GM18519 (cell line): ENCODE results near the gene CLDN20.

Experiments
- ATAC-seq: cut with Tn5 transposase; IDR thresholded peaks from one replicate; pipeline ENCODE4 v1.9.1; 2021; ENCODE audit warnings: mild to moderate bottlenecking, moderate library complexity; ENCODE audit not compliant: unreplicated experiment, low FRiP score

The CLDN20 gene

DNA sequence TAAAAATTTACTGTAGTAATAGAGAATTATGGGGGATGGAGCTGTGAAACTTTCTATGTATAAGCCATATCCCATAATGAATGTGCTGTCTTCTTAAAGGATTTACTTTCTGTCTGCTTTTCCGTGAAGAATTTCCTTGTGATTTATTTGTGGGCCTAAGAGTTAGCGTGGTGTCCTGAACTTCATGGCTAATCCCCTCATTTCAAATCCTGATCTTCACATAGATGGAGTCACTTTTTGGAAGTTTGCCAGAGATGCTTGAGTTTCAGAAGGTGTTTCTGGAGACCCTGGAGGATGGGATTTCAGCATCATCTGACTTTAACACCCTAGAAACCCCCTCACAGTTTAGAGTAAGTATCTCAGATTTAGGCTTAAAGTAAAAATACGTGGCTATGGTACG is 19.4 kb upstream of the CLDN20 start:
- ATAC-seq, result no peak

DNA sequence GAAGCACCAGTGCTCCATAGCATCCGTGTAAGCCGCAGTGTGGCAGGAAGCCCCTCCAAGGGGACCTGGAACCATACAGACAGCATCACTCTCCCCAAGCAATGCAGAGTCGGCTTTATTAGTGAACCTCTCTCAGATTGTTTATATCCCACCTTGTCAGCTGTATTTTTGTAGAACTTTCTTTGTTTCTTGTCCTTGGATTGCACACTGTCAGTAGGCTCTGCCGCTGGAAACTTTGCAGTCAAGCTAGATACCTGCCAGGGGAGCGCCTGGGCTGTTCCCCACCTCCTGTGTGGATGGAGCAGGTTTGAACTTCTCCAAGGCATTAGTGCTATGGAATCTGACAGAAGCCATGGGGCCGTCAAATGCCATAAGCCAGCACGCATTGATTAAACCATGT is 18.6 kb upstream of the CLDN20 start:
- ATAC-seq, result no peak

DNA sequence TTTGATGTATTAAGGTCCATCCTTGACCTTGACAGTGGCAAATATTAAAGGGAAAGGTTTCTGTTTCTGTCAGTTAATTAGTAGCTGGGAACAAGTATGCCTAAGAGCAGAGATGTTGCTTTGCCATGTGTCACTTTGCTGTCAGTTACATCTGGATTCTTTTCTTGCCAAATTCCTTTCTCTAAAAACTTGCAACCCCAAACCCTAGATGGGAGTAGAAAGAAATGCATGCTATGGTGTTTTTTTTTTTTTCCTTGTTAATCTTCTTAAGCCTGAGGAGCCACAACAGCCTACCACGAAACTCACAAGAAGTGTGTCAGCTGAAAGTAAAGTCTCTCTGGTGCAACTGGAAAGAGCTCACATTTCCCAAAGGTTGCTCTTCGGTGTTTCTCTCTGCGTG is 18.0 kb upstream of the CLDN20 start:
- ATAC-seq, result no peak

DNA sequence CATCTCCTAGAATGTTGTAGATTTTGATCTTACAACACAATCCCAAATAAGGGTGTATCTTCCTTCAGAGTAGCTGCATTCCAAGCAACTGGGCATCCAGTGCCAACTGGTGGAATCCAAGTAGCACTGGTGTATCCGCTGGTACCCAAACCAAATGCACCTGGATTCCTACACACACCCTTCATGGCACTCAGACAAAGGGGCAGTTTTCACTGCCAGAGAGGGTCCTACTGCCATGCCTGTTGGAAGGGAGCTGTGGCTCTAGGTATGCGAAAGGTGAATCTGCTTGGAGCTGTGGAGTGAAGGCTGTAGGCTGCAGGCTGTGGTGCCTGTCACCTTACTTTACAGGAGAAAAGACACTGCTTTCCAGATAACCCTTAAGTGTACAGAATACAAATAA is 17.0 kb upstream of the CLDN20 start:
- ATAC-seq, result no peak

DNA sequence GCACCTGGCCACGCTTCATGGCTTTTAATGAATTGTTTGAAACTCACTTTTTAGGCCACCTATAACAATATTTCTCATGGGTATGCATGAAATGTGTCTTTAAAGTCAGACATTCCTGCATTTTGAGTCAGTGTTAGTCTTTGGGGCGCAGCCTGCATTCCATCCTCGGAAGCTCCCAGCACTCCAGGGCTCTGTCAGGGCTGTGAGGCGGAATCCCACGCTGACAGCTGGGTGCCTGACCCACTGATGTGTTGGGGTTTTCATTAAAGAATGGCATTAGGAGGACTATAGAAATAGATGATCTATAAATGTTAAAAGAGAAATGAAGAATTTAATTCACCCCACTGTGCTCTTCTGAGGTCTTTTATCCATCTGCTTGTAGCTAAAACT is 16.2 kb upstream of the CLDN20 start:
- no peak for ATAC-seq

DNA sequence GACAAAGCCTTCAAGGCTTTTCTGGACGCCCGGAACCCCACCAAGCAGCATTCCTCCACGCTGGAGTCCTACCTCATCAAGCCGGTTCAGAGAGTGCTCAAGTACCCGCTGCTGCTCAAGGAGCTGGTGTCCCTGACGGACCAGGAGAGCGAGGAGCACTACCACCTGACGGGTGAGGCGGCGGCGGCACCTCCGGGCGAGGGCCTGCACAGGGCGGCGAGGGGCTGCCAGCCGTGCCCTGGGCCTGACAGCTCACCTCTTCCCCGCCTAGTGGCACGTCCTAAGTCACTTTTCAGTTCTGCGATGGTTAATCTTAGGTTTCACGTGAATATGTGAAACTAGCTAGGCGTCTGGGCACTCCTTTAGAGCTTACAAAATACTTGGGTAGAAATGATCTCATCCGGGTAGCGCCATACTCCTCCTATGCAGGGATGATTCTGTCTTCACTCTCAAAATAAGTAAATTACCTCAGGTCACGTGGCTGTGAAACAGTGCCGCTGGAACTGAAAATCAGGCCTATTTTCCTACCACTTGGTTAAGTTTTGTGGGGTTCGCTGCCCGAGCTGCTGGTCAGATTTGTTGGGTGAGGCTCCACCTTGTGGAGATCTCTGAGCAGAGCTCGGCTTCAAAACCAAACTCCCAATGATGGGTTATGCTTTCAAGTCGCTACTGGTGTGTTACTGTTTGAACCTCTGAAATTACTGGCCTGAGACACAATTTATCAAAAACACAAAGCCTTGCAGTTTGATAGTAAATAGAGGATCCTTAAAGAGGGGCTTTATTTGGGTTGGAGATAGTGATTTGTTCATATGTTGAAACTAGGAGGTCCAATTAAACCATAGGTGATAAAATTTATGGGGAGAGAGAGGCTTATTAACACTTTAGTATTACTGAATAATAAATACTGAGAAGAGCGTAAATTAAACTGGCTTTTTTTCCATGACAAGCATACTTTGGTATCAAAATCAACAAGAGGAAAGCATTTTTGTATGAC is 15.5 kb upstream of the CLDN20 start:
- ATAC-seq, result peak; percentile 53

DNA sequence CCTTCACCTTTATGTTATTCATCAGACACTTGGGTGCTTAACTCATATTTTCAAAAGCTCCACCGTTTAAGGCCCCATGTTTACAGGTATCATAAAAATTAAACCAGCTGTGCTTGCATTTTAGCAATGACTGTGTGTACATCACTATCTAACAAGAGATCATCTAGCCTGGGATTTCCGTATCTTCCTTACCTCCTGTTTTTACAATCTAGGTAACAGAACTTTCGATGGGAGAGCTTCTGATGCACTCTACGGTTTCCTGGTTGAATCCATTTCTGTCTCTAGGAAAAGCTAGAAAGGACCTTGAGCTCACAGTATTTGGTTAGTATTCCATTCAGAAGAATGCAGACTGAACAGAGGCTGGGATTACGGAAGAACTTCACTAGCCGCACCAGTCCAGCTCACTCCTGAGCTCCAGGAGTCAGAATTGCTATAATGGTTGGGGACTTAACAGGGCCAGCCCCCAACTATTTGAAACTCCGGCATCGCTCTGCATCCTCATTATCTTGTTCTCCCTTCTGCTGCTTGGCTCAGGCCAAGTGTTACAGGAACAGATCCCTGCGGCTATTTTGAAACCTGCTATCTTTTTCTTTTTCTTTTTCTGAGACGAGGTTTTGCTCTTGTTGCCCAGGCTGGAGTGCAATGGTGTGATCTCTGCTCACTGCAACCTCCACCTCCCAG is 13.0 kb upstream of the CLDN20 start:
- no peak for ATAC-seq

DNA sequence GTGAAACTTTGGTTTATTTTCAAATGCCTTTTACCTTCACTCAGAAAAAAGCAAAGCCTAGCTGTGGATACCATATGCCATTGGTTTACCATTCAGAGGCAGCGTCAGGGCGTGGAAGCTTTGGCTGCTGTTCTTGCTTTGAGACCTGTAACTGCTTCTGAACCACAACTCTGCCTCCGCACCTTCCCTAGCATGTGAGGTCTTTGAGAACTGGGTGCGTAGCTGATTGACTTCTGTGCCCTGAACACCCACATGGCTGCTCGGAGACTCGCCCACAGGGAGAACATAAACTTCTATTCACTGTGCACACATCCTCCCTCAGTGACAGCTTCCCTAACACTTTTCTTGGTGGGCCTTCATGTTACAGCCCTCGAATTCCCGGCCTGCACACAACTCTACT is 11.2 kb upstream of the CLDN20 start:
- ATAC-seq, result no peak

DNA sequence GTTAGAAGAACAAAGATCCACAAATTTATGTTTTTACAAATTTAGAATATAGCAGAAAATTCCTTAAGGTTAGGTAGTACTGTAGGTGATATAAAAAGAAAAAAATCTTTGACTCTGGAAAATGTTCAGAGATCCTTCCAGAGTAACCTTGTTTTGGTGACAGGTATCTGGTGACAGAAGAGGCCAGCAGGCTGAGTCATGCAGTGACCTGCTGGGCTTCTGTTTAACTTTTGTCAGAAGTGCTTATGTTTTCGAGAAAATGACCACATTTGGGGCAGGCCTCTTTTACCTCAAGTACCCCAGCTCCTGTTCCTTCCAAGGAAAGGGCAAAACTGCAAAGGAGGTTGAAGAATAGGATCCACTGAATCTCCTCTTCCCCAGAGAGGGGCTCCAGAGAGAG is 10.5 kb upstream of the CLDN20 start:
- no peak for ATAC-seq

DNA sequence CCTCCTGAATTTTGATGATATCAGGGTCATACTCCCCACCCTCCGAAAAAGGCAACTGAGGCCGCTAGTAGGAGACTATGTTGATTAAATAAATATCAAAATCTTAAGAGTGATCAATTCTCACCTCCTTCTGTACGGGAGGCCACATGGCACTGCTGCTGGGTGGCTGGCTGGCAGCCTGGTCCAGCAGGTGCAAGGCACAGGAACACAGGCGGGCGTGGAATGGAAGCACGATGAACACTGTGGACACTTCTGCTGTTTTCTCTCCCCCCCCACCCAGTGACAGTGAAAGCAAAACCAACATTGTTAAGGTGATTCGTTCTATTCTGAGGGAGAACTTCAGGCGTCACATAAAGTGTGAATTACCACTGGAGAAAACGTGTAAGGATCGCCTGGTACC is 9.7 kb upstream of the CLDN20 start:
- no peak for ATAC-seq

DNA sequence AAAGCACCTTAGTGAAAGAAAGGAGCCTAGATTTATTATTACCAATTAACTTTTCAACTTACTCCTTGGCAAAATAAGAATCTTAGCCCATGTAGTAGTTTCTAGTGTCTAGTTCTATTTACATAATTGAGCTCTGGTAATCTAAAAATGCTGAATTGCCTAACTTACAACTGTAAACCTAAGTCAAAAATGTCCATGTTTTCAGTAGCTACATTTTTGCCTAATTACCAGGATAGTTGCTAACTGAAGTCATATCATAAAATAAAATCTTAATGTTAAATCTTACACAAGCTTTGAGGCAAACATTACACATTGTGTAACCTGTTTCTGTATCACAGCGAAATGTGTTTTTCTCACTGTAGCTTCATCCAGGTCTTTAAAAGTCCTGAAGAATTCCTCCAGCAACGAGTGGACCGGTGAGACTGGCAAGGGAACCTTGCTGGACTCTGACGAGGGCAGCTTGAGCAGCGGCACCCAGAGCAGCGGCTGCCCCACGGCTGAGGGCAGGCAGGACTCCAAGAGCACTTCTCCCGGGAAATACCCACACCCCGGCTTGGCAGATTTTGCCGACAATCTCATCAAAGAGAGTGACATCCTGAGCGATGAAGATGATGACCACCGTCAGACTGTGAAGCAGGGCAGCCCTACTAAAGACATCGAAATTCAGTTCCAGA is 7.6 kb upstream of the CLDN20 start:
- ATAC-seq, result no peak

DNA sequence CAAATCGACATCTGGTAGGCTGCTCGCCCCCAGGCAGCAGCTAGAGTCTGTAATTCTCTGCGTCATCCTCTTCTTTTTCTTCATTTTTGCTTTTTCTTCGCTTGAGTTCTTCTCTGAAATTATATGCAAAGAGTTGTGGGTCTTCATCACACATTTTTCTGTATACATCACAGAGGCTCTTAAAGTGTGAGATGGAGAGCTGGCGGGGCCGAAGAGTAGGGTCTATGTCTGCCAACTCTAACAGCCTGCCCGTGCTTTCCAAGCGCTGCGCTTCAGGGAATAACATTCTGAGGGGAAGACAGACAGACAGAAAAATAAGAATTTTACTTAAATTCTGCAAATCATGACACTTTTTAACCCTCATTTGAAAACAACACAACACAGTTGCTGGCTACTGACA is 6.0 kb upstream of the CLDN20 start:
- ATAC-seq, result no peak

DNA sequence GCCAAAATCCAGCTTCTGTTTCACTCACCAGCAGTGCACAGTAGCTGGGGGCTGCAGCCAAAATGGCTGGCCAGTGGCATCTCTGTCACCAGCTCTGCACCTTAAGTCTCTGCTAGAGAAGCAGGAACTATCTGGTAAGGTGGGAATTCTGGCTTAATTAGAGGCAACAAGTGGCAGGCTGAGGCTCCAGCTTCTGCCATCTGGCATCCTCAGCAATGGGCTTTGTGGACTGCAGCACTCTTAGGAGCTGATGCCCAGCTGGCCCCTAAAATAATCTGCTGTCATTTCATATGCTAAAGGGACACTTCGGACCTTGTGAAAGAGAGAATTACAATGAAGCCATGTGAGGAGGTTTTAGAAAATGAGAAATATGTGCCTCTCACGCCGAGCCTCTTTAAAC is 4.6 kb upstream of the CLDN20 start:
- no peak for ATAC-seq

DNA sequence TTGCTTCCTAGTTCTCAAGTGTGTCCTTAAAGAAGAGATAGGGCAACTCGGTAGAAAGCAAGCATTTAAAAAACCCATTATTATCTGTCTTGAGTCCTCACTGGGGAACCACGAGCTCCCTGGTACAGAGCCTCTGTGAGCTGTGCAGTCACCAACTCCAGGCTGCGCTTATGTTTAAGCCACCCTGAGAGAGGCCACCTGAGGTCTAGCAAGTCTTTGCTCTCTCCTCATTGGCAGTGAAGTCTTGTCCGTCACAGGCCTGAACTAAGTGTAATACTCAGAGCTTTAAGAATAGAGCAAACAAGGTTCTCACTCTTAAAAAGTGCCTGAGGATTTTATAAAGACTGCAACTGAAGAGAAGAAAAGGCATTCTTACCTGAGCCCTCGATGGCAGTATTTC is 3.9 kb upstream of the CLDN20 start:
- no peak for ATAC-seq

DNA sequence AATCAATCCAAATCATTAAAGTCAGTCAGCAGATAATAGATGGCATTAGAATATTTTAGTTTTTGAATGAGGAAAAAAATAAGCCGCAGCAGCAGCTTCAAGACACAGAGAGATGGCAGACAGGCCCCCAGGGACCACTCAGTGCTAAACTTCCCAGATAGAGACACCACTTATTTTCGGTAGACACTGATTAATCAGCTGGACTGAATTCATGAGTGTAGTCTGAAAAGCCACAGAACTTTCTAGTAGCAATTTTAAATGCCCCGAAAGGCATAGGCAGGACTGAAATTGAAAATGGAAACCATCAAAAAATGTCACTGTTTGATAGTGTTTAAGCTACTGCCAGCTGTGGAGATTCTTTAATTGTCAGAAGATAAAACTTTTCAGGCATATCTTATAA is 3.1 kb upstream of the CLDN20 start:
- ATAC-seq, result no peak

DNA sequence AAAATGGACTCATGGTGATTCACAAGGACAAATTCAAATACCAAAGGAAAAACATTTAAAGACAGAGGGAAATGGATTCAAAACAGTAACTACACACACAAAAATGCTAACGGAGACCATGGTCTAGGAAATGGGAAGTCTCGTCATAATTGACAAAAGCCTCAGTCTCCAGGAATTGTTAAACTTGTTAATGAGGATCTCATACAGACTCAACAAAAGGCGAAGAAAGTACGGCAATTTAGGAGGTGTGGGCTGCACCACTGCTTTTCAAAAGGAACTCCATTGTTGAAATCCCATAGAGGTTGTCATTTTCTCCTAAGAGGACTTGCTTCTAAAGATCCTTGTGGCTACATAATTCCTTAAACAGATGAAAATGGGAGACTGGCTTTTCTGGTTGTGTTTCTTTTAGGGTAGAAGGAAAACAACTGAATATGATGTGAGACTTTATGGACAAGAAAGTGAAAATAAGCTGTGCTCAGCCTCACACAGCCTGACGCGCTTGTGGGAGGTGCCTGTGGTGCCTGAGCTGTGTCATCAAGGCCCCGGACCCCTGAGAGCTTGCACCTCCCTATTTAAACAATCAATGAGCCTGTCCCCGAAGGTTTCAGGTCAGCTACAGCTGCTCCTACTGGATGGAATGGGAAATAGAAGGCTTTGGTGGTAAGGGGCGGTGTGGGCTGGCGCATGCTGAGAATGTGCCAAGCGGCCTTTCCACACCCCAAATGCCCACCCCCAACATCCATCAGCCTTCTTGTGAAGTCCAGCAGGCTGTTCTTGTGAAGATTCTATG is 2.5 kb upstream of the CLDN20 start:
- ATAC-seq, result no peak

DNA sequence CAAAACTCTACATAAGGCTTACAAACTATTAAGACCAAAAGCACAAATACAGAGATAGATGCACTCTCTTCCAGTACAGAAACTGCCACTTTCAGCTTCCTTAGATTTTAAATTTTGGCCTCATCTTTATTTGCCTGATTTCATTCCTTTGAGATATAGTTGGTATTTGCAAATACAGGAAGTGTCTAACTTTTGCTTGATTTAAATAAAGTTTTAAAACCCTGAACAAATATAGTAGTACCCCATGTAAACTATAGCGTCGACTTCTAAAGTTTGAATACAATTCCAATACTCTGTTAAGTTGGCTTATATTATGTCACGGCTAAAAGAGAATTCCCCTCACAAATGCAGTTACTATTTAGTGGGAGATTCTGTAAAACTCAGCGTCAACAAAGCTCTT is 1.2 kb upstream of the CLDN20 start:
- no peak for ATAC-seq

DNA sequence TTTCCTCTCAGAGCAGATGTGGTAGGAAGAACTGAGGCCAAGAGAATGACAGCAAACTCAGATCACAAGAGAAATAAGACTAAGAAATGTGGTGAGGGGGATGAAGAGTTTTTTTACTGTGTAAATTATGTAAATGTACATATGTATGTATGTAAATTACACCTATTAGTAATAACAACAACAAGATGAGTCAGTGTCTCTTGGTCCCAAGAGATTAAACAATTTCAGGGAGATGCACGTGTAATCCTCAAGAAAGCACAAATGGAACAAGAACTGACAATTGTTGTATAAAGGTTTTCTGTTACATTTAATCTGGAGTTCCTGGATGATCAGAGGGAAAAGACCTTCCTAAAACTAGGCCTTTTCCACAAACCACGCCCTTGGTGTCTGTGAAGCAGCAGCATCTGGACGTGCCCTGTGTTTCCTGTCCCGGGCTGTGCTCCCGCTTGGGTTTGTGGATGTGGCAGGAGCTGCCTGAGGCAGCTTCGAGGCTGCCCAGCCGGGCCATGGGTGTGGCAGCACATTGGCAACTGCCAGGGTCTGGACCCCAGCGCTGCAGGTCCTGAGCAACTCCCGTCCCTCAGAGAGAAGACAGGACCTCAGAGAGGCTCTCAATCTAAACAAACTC is 994 bp downstream of the CLDN20 start:
- ATAC-seq, result no peak

DNA sequence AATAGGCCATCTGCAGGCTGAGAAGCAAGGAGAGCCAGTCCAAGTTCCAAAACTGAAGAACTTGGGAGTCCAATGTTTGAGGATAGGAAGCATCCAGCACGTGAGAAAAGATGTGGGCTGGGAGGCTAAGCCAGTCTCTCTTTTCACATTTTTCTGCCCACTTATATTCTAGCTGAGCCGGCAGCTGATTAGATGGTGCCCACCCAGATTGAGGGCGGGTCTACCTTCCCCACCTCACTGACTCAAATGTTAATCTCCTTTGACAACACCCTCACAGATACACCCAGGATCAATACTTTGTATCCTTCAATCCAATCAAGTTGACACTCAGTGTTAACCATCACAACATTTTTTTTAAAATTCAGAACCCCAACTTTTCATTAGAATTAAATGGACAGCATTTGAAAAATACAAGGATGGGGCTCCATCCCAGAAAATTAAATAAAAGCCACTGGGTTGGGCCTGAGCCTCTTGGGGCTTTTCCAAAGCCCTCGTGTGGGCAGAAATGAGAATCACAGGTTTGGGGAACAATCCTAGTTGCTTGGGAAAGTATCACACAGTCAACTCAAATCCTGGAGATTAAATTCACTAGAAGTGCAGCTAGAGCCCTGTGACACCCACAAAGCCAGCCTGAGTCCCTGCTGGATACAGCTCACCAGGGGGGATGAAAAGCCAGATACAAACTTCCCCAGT is 2.2 kb downstream of the CLDN20 start:
- ATAC-seq, result no peak

DNA sequence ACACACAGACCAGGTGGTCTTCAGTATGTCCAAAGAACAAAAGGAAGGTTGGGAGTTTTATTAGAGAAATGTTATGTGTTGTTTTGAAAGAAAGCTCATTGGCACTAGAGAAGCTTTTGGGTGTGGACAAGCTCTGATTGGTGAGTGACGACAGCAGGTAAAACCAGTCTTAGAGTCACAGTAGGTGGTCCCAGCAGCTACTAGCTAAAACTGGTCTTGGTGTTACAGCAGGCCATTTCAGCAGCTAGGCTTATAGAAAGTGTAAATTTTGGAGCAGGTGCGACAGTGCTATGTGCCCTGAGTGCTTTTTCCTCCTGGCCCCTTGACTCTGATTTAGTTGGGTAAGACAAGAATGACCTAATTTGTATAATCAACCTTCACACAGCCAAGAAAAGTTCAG is 3.6 kb downstream of the CLDN20 start:
- ATAC-seq, result no peak
